Breast epithelium (tissue), 4 donors: ENCODE data around the gene ADAMTSL3. TPM values are rescaled to one million over a fixed set of nuclear protein-coding genes. Genes with fewer than 3 reads are reported as not detected.

Experiments used
- DNase-seq, 2 donors: peaks; one replicate each; pipeline ENCODE4 v3.0.0-alpha.2; 2019; ENCODE audit warnings: low spot score in 2 of 2
- H3K27ac ChIP-seq, 2 donors: fragments of 200-600 bp; sonication (generic) in 1 of 2; one replicate each; pipeline ENCODE4 v1.5.1; 2016 to 2019; ENCODE audit warnings: mild to moderate bottlenecking in 1 of 2
- H3K27me3 ChIP-seq, 2 donors: fragments of 200-600 bp; sonication (generic) in 1 of 2; one replicate each; pipeline versions ENCODE4 v1.5.1 to v1.6.0; 2017 to 2019; ENCODE audit warnings: control low read depth in 1 of 2, mild to moderate bottlenecking in 1 of 2
- H3K36me3 ChIP-seq: fragments of 200-600 bp; one replicate; pipeline ENCODE4 v1.5.1; 2019
- H3K4me1 ChIP-seq, 2 donors: fragments of 200-600 bp; sonication (generic); one replicate each; pipeline ENCODE4 v1.5.1; 2016 to 2019; ENCODE audit warnings: control low read depth in 1 of 2
- H3K4me3 ChIP-seq, 3 donors: fragments of 200-600 bp; sonication (generic); 1 replicate in 2 of 3; 2 replicates in 1 of 3; pipeline ENCODE4 v1.5.1; 2016 to 2019; ENCODE audit warnings: mild to moderate bottlenecking in 3 of 3, moderate library complexity in 2 of 3
- H3K9me3 ChIP-seq, 2 donors: fragments of 200-600 bp; sonication (generic) in 1 of 2; one replicate each; pipeline ENCODE4 v1.5.1; 2016 to 2019; ENCODE audit warnings: control low read depth in 1 of 2
- CTCF ChIP-seq, 3 donors: fragments of 450-650 bp; IDR thresholded peaks; one replicate each; pipeline ENCODE4 v1.5.1; 2016 to 2017; ENCODE audit warnings: antibody characterized with exemption in 3 of 3, mild to moderate bottlenecking in 3 of 3, moderate library complexity in 3 of 3
- POLR2A ChIP-seq: fragments of 450-650 bp; IDR thresholded peaks from one replicate; pipeline ENCODE4 v1.6.1; 2016; ENCODE audit warnings: antibody characterized with exemption, mild to moderate bottlenecking, moderate library complexity
- POLR2AphosphoS5 ChIP-seq, 3 donors: sonication (generic); formaldehyde crosslinking; IDR thresholded peaks; one replicate each; pipeline ENCODE4 v1.6.1; 2017; ENCODE audit warnings: antibody characterized with exemption in 3 of 3
- intact Hi-C: fragments of 100-400 bp; cut with DNase I; formaldehyde crosslinking; loops from one replicate; pipeline ENCODE4 v1.15.1; 2023; ENCODE audit warnings: low total_unique reads
- total RNA-seq, 3 donors: library from RNA; depleted of rRNA; stranded (reverse); fragments of >200 nt; gene quantifications; one replicate each; pipeline ENCODE4 v1.1.0, GENCODE V29; 2016

ADAMTSL3 gene
- total RNA-seq, 3 donors from 2014 or later, result 1.8 to 3.9 (median 2.7) TPM

- TF ChIP-seq POLR2AphosphoS5 (IDR thresholded peaks at IDR 0.05) (no peak), CTCF (IDR thresholded peaks at IDR 0.05) (no peak), POLR2A (no peak)
- Histone ChIP-seq H3K4me3 (no peak overlapping the region), H3K9me3 (peaks cover 4 to 13% of the 10 kb centered on the region in 2 donors)
Measured at GRCh38 chr15:84016371-84016770, 362.4 kb downstream of the ADAMTSL3 start.

GRCh38 chr15:84022516-84022915, 368.6 kb downstream of the ADAMTSL3 start:
- Histone ChIP-seq H3K9me3 (no peaks in the 10 kb centered on the region), H3K27me3 (no peaks in the 10 kb centered on the region), H3K4me3 (no peak overlapping the region), H3K36me3 (no peaks in the 10 kb centered on the region), H3K27ac (no peak overlapping the region), H3K4me1 (no peaks in the 10 kb centered on the region)
- TF ChIP-seq POLR2A (no peak), CTCF (IDR thresholded peaks at IDR 0.05) (no peak), POLR2AphosphoS5 (IDR thresholded peaks at IDR 0.05) (no peak)
- DNase-seq, result no peak
- intact Hi-C loops, result no loop called here

More at GRCh38 chr15:84016371-84016770, 362.4 kb downstream of the ADAMTSL3 start:
- no peaks in the 10 kb centered on the region for H3K4me1 ChIP-seq
- H3K27me3 ChIP-seq, result no peaks in the 10 kb centered on the region
- no peak overlapping the region for H3K27ac ChIP-seq
- intact Hi-C loops, result no loop called here
- H3K36me3 ChIP-seq, result no peaks in the 10 kb centered on the region
- DNase-seq, result no peak

- Histone ChIP-seq H3K9me3 (no peaks in the 10 kb centered on the region), H3K4me1 (no peaks in the 10 kb centered on the region), H3K4me3 (no peak overlapping the region), H3K36me3 (no peaks in the 10 kb centered on the region), H3K27ac (no peak overlapping the region), H3K27me3 (no peaks in the 10 kb centered on the region)
- no peak for DNase-seq
- intact Hi-C loops, result no loop called here
- TF ChIP-seq POLR2AphosphoS5 (IDR thresholded peaks at IDR 0.05) (no peak), POLR2A (no peak), CTCF (IDR thresholded peaks at IDR 0.05) (peak; percentile 31 to 36 (median 35))
Measured at GRCh38 chr15:84023636-84024035, 369.7 kb downstream of the ADAMTSL3 start.

- Histone ChIP-seq H3K27ac (no peak overlapping the region), H3K36me3 (no peaks in the 10 kb centered on the region)
Measured at GRCh38 chr15:84033793-84034553, 380.1 kb downstream of the ADAMTSL3 start.

More at GRCh38 chr15:84033793-84034553, 380.1 kb downstream of the ADAMTSL3 start:
- H3K4me3 ChIP-seq, result no peak overlapping the region
- no peaks in the 10 kb centered on the region for H3K4me1 ChIP-seq
- intact Hi-C loops, result no loop called here
- TF ChIP-seq CTCF (IDR thresholded peaks at IDR 0.05), result no peak
- no peak for TF ChIP-seq POLR2AphosphoS5 (IDR thresholded peaks at IDR 0.05)
- no peak for TF ChIP-seq POLR2A
- no peaks in the 10 kb centered on the region for H3K27me3 ChIP-seq
- H3K9me3 ChIP-seq, result peaks cover 4 to 12% of the 10 kb centered on the region in 2 donors
- no peak for DNase-seq
